ENCODE results near the gene RGS3.

Gene RGS3

GRCh38 chr9:113645227-113645977 lies 181.9 kb downstream of the RGS3 start:
- DNase-seq: no peak

DNA sequence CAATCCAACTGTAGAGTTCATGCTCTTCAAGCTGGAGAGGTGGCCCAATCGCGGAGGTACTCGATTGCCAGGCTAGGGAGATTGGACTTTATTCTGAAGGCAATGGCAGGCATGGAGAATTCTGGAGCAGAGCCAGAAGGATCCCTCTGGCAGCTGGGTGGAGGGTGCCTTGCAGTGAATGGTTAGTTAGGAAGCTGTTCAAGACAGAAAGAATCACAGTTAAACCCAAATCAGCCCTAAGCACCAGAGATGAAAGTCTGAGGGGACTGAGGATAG lies 182.4 kb downstream of the RGS3 start:
- no peak for DNase-seq

GRCh38 chr9:113646491-113646890 lies 183.0 kb downstream of the RGS3 start:
- DNase-seq: no peak

Data from MV-4-11 (cell line).